Activated gamma-delta T cell treated with anti-CD3 and anti-CD28 coated beads, Interleukin-2, amount 50 U/mL, for 16 hours (primary cell): ENCODE measurements around the gene ILKAP.
"Not testable (repeated sequence)": the region's sequence is repeated elsewhere in the genome, so short reads cannot be mapped to it uniquely, and the experiment has no call there.

Source experiments
- DNase-seq: peaks from one replicate; pipeline ENCODE4 v3.0.0-alpha.2; 2020; ENCODE audit warnings: low read depth

The ILKAP gene

DNA sequence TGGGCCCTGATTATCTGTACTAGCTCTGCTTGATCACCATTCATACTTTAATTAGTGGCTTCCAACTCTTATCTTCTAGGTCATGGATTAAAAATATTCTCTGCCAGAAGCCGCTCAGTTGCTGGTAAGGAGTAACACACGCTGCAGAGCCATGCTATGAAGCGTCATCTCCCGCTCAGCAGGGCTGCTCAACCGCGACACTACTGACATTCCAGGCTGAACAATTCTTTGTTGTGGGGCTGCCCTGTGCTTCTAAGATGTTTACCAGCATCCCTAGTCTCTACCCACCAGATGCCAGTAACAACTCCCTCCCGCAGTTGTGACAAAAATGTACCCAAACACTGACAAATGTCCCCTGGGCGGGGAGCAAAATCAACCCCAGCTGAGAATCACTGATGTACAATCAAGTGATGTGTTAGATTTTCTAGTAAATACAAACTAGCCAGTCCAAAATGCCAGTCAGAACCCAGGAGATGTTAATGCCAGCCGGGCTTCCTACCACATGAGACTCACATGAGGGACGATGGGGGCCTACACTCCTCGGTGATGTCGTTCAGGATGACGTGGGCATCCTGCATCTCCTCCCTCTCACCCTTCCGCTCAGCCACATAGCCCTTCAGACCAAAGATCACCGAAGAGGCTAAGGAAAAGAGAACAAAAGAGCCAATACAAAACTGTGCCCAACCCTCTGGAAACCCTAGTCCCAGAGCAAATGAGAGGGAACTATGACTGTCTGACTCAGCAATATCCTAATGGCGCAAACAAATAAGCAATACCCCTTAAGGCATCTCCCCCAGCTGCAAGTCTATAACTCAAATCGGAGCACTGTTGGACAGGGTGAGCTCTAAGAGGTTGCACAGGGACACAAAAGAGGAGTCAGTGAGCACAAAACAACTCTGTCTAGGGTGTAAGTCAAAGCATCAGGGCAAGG, 15.6 kb downstream of the ILKAP start:
- no peak for DNase-seq

DNA sequence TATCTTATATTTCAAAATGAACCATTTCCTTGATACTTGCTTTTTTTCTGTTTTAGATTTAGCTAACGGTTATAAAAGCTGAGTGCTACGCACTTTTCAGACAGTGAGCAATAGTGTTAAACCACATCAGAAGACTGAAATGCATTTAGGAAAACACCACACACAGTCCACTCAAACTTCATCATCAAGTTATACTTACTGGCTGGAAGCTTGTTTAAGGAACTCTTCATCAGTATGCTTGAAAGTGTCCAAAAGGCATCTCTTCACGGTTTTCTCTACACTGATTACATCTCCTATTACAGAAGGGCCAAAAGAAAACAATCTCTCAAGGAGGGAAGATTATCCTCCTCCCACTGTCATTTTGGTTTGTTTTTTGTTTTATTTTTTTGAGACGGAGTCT, 19.7 kb downstream of the ILKAP start:
- no peak for DNase-seq

DNA sequence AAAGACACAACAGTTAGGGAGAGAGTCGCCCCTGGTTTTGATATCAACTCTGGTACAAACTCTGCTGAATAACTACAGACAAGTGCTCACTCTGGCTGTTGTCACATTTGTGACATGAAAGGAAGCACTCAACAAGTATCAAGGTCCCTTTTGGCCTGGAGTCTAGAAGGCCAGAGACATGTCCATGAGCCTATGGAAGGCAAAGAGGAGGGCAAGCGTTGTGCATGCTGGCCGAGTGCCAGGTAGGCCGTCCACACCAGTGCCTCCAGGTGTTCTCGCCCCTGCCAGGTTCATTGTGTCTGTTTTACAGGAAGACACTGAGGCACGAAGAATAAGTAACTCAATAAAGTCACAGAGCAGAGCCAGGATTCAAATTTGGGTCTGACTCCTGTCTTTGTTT, 21.1 kb downstream of the ILKAP start:
- DNase-seq = no peak

DNA sequence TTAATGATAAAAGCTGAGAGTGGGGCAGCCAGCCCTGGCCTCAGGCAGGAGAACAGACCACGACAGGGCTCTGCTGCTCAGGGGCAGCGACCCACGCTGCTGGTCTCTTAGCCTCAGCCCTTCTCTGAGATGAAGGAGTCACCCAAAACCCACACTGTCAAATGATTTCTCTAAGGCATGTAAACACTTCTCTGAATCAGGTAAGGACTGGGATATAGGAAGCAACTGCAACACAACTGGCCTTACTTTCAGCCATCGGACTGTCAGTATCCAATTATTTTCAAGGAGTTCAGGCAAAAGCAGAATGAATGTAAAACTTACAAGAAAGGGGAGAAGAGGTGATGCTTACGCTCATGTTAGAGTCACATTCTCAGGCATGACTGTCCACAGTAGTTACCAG, 22.9 kb downstream of the ILKAP start:
- no peak for DNase-seq

DNA sequence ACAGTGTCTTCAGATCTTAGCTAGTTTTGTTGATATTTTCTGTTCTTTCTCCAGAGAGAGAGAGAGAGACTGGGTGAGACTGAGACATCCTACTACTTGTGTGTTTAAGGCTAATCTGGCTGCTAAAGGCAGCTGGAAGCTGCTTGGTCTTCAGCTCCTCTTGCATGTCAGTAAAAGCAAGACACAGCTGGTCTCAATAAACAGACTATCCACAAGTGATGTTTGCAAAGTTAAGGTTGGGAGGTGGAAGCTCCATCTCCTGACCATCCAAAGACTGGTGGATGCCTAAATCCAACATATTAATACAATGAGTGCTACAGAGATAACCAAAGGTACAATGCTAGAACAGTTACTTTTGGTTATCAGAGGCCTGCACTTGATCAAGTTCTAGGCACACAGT, 26.9 kb downstream of the ILKAP start:
- no peak for DNase-seq

DNA sequence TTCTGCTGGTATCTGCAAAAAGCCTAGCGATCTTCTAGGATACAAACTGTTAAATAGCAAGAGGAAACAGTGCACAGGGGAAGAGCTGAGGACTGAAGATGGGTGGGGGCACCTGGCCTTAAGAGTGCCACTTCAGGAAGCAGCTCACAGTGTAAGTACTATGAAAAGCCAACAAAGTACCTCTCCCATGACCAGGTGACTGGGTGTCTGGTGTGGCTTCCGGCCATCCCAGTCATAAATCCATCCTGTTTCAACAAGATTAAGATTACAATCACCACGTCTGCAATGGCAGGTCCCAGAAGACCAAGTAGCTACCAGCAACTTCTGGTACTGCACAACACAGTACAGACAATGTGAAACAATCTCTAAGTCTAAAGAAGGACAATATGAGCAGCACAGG, 28.8 kb downstream of the ILKAP start:
- no peak for DNase-seq

DNA sequence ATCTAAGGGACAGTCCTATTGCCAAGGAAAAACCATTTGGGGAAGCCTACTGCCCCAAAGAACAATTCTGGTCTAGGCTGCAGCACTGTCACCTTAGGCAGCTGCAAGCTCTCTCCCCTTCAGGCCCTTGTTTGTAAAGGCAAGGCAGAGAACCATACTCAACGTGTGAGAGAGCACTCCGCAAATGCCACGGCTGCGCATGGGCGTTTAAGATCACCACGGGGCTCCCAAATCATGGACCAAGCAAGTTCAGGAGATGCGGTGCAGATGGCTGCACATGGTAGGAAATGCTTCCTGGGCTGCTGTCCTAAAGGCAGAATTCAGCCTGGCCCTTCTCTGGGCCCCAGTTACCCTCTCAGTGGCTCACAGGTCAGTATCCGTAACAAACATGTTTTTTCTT, 29.2 kb downstream of the ILKAP start:
- DNase-seq = no peak

DNA sequence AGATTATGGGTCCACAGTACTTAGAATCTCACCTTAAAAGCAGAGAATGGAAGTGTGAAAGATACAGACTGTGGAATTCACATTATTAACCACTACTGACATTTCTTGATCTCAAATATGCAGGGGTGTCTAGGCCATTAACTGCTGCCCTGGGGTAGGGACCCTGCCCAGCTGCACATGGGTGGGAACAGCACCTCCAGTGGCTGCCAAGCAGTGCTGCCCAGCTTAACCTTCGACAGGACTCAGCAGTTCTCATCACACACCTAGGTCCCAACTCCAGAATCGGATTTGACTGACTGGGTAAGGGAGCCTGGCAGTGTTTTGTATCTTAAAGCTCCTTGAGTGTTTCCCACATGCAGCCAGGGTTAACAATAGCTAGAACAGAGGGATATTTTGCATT, 29.8 kb downstream of the ILKAP start:
- DNase-seq = no peak

DNA sequence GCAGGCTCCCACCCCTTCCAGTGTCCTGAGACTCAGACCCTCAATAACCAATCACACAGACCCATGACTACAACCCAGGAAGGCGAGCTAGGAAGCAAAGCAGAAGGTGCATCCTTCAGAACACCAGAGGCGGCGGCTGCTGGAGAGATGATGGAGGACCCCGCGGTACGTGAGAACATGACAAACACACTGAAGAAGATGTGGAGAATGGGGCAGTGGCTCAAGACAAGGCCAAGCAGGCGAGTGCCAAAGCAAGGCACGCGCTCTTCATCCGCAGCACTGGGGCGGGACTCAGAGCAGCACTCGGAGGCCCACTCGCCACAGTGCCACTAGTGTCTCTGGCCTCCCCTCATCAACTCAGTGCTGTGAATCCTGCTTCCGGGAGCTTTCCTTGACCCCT, 31.1 kb downstream of the ILKAP start:
- DNase-seq = no peak

DNA sequence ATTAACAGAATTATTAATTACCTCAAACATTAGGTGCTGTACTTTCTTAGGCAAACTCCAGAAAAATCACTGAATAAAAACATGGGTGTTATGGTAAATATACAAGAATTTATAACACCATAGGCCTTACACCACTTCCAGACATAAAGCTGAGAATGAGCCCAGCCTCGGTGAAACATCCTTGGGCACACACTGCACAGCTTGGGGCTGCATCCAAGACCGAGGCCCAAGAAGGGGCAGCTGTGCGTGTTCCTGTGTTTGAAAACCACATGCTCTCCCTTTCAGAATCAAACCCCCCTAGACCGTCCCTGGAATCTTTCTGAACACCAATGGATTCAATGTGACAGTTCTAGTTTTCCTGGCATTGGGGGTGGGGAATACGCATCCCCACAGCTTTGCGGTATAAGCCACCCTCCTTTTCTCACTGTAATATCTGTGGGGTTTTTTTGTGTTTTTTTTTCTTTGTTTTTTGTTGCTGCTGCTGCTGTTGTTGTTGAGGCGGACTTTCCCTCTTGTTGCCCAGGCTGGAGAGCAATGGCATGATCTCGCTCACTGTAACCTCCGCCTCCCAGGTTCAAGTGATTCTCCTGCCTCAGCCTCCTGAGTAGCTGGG, 31.8 kb downstream of the ILKAP start:
- DNase-seq = no peak

DNA sequence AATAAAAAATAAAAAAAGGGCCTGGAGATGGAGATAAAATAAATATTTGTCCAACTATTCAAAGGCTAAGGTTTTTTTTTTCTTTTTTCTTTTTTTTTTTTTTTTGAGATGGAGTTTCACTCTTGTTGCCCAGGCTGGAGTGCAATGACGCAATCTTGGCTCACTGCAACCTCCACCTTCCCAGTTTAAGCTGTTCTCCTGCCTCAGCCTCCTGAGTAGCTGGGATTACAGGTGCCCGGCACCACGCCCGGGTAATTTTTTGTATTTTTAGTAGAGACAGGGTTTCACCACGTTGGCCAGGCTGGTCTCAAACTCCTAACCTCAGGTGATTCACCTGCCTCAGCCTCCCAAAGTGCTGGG, 32.4 kb downstream of the ILKAP start:
- DNase-seq = not testable (repeated sequence)

DNA sequence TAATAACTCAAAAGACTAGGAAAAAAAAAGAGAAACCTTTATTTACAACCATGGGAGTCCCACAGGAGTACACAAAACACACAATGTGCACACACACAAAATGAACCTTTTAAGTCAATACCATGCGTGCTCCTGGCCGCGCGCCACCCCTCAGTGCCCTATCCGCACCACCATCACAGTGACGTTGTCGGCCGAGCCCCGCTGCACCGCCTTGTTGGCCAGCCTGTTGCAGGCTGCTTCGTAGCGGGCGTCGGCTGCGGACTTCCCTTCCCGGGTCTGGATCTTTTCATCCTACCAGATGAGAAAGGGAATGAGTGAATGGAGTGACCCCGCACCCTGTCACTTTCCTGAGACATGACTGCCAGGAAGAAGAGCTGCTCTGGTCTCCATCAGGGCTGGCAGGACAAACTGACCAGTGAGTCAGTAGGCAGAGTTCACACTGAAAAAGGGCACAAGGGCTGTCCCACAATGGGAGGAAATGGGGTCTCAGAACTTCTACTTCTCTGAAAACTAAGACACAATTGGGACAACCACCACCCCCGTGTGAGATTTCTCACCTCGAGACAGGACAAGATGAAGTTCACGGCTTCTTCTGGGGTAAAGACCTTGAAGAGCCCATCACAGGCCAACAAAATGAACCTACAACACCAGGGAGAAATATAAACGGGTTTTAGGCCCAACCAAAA, 33.0 kb downstream of the ILKAP start:
- no peak for DNase-seq

DNA sequence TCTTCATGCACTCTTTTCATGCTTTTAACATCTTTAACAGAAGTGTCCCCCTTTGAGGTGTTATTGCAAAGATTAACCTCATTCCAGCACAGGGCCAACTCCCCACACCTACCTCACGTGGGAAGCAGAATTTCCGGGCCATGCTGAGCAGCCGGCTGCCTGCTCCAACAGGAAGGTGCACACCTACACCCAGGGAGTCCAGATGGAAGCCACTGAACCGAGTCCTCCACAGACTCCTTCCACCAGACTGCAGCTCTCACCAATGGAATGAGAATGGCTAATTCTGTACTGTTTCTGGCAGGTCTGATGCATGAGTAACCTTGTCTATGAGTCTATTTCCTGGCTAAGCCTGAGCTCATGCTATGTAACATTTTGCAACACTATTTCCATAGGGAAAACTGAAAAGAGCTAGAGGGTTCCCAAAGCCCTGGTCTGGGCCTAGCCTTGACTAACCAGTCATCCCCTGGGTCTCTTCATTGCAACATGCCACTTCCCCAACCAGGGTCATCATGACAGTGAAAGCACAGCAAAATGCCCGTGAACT, 33.7 kb downstream of the ILKAP start:
- no peak for DNase-seq

DNA sequence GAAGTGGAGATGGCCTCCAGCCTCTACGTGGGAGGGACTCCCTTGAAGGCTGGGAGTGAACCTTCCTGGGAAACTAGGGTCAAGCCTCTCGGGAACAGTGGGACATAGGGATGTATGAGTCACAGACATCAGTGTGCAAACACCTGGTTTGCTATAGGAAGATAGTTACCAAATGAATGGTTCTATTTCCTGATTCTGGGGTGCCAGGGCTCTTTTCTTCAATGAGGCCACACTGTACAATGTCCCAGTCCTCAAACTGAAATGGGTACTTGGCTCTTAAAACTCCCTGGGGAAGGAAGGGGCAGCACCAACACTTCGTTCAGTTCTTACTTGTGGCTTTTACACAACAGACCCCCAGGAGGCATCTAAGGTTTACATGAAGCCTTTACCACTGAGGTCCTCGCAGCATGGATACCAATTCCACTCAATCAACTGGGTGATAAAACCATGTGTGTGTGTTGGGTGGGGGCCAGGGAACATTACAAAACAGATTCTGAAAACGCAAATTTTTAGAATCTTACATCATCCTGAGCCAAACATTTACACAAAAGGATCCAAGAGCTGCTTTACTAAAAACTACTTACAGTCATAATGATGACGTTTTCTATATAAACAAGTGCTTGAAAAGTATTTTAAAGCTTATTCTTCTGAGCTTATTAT, 34.3 kb downstream of the ILKAP start:
- no peak for DNase-seq

DNA sequence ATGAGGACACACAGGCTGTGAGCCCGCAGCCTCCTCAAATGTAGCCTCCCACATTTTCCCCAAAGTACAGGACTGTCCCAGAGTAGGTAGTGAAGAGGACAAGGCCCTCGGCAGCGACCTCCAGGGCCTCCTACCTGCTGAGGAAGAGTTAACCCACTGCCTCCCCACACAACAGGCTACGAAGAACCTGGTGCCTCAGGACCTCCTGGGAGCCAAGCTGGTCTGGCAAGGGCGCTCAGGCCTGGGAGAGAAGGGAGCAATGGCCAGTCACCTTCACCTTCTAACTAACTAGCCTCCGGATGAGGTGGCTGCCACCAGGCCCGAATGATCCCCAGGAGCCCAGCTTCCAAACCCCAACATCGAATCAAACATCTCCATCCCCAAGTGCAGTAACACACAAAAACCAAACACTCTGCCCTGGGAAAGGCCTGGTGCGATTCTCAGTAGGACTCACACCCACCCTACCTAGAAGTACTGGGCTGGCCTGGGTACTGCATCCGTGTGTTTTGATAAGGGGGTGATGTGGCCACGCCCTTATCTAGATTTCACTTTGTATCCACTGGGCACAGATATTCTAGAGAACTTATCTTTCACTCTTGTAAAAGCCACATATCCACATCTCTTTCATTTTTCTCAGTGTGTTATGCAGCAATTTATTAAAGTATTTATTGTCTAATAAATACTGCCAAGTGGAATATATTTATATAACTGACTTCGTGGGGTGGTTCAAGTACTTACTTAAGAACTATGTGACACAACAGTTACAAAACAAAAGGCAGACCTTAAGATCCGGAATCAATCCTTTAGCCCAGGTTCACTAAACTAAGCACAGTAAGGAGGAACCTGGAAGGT, 35.1 kb downstream of the ILKAP start:
- DNase-seq = no peak

DNA sequence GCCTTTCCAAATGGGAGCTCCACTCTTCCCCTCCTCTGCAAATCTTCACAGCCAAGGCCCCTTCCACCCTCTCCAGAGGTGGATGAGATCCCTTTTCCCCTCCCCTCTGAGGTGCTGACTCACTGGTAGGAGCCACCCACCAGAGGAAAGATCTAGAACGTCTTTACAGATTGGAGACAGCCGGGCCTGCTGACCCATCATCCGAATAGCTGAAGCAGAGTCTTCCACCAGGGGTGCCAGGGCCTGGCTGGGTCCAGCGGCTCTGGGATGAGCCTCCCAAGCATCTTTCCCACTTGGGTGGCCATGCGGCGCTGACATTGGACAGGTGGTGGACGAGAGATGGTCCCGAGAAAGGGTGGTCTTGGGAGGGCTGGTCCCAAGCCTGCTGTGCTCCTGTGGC, 35.7 kb downstream of the ILKAP start:
- DNase-seq = no peak

DNA sequence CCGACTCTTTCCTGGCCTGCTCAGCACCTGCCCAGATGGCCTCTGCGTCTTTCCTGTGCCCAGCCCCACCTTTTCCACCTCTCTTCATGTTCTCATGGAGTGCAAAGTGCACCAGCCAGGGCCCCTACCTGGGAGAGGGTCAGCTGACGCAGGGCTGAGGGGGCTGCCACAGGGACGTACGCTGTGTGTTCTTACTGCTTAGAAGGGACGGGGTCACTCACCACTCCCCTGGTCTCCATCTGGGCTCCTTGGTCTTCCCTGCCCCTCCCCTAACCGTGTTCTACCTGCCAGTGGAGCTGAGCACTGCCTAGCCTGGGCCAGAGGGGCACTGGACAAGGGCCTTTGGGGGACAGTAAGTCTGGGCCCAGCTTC, 36.2 kb downstream of the ILKAP start:
- DNase-seq = no peak

DNA sequence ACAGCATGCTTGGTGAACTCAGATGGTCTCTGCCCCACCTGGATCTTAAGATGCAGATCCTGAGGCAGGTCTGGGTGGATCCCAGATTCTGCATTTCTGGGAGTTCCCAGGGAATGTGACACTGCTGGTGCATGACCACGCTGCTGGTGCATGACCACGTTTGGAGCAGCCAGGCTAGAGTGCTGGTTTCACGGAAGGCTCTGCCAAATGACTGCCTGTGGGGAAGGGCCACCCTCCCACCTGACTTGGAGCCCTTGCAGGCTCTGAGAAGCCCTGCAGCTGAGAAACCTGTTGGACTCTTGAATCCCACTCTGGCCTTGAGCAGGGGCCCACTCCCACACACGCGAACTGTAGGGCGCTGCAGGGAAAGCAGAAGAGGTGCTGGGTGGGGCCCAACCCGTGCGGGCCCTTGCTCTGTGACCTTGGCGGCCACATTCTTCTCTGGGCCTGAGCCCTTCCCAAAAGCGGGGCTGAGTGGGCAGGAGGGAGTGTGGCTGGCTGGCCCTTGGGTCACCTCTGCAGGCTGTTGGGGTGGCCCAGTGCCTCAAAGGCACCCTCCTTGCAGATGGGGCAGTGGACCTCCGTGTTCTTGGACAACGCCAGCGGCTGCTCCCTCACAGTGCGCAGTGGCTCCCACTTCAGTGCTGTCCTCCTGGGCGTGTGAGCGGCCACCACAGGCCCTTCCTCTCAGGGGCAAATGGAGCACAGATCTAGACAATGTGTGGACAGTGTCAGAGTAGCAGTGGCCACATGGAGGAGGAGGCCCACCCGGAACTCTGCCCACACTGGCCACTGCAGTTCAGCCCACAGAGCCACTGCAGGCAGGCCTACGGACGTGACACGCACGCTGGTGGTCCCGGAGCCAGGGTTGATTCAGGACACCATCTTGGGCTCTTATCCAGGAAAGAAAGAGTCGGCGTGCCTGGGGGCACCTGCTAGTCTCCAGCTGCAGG, 36.8 kb downstream of the ILKAP start:
- no peak for DNase-seq

DNA sequence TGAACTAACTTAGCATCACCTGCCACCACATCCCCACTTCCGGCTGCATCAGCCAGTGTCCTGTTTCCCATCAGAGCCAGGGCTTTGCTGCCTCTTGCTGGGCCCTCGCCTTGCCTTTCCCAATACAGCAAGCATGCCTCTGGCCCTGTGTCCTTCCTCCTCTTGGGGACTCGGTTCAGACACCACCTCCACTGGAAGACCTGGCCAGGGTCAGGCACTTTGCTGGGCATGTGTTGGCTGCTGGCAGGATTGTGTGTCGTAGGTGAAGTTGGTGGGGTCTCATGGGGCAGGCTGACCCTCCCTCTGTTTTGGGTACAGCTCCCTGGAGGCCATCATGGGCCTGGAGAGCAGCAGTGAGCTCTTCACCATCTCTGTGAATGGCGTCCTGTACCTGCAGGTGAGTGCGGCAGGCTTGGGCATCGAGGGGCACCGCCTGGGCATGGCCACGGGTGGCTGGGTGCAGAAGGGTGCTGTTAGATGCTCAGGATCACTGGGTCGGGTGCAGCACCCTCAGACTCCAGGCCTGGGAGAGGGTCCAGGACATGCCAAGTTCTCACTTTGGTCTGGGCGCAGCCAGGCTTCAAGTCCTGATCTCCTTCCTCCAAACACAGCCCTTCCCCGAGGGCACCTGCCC, 38.1 kb downstream of the ILKAP start:
- DNase-seq = no peak

DNA sequence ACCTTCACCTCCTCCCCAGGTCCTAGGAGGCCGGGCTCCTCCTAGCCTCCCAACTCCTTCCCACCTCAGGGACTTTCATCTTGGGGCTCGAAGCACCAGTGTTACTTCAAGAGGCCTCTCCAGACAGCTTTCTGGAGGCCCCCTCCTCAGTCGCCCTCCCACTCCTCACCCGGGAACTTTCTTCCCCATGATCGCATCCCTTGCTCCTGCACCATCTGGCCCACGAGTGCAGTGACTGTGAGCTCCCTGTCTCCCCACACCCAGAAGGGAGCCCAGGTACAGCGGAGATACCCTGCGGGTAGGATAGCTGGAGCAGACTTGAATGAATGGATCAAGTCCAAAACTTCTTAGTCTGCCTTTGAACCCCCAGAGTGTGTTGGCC, 38.6 kb downstream of the ILKAP start:
- DNase-seq = no peak
